Measurements from ENCODE around the gene IVNS1ABP.

- TF ChIP-seq CTCF (IDR thresholded peaks at IDR 0.05) (no peak), POLR2AphosphoS5 (IDR thresholded peaks at IDR 0.05) (no peak), POLR2A (IDR thresholded peaks at IDR 0.05) (no peak), EP300 (IDR thresholded peaks at IDR 0.05; ENCODE audit: low read depth) (no peak)
These were observed 16.9 kb downstream of the IVNS1ABP start for GRCh38 chr1:185300152-185300551.
